Upper lobe of left lung (tissue), 4 donors: ENCODE measurements around the gene AMIGO3.

Source experiments
- EP300 ChIP-seq, 4 donors: sonication (generic); formaldehyde crosslinking; IDR thresholded peaks; one replicate each; pipeline ENCODE4 v1.5.1; 2017; ENCODE audit warnings: antibody characterized with exemption in 4 of 4, control low read depth in 2 of 4
- POLR2A ChIP-seq, 4 donors: fragments of 450-650 bp; IDR thresholded peaks; one replicate each; pipeline ENCODE4 v1.5.1; 2016 to 2017; ENCODE audit warnings: antibody characterized with exemption in 4 of 4, mild to moderate bottlenecking in 2 of 4
- TF ChIP-seq, protein P1 (sequence below), 6 experiments: fragments of 450-650 bp in 4 of 6; fragments of 200-600 bp in 2 of 6; sonication (generic) in 2 of 6; IDR thresholded peaks; one replicate each; pipeline ENCODE4 v1.5.1; 2016 to 2019; ENCODE audit warnings: antibody characterized with exemption in 6 of 6

DNA sequence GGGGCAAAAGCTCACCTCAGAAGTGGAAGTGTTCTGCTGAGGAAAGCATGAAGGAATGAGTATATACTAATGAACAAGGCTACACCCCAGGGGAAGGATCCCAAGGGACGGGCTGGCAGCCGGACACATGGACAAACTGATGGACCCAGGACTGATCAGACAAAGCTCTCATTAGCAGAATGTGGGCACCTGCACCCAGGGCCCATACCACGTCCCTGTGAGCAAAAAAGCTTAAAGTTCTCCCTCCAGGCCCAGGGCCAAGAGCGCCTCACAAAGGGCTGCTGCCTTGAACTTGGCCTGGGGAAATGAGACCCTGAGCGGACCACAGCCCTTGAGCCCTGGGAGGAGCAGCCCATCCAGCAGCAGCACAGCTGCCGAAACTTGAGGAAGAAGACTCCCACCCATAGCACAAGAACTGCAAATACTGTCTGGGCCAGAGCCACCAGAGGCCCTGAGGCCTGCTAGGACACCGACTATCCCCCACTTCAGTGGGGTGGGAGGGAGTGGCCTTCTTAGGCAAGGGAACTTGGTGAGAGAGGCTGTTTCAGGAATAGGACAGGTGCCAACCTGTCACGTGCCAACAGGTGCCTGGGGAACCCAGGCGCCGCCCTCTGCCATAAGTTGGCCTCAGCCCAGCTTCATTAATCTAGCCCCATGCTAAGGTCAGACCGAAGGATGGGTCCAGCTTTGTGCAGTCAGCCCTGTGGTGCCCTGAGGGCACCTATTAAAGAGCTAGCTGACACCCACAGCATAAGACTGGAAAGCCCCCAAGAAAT is 6.6 kb upstream of the AMIGO3 start:
- TF ChIP-seq, protein P1, sequence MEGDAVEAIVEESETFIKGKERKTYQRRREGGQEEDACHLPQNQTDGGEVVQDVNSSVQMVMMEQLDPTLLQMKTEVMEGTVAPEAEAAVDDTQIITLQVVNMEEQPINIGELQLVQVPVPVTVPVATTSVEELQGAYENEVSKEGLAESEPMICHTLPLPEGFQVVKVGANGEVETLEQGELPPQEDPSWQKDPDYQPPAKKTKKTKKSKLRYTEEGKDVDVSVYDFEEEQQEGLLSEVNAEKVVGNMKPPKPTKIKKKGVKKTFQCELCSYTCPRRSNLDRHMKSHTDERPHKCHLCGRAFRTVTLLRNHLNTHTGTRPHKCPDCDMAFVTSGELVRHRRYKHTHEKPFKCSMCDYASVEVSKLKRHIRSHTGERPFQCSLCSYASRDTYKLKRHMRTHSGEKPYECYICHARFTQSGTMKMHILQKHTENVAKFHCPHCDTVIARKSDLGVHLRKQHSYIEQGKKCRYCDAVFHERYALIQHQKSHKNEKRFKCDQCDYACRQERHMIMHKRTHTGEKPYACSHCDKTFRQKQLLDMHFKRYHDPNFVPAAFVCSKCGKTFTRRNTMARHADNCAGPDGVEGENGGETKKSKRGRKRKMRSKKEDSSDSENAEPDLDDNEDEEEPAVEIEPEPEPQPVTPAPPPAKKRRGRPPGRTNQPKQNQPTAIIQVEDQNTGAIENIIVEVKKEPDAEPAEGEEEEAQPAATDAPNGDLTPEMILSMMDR (IDR thresholded peaks at IDR 0.05) = no peak
- TF ChIP-seq POLR2A (IDR thresholded peaks at IDR 0.05) (no peak), EP300 (IDR thresholded peaks at IDR 0.05) (no peak)
